Stimulated activated memory B cell treated with anti-CD40 and anti-IgM and Interleukin-4, amounts not matched to agents 10 μg/mL and 1 μg/mL and 100 μg/mL, for 72 hours (primary cell): ENCODE measurements around the gene DIPK1B.

ENCODE experiments used
- ATAC-seq: fragments of 150-1000 bp; cut with Tn5 transposase; 2 replicates; pipeline ENCODE4 v1.10.0; 2021
- H3K27ac Mint-ChIP-seq: one replicate; pipeline ENCODE4 v1.8.0; 2022; ENCODE audit warnings: mild to moderate bottlenecking, mixed read lengths
- H3K27me3 Mint-ChIP-seq: one replicate; pipeline ENCODE4 v1.8.0; 2022; ENCODE audit warnings: mixed read lengths
- H3K36me3 Mint-ChIP-seq: one replicate; pipeline ENCODE4 v1.8.0; 2022; ENCODE audit warnings: mixed read lengths
- H3K4me1 Mint-ChIP-seq: one replicate; pipeline ENCODE4 v1.8.0; 2022; ENCODE audit warnings: mixed read lengths
- H3K4me3 Mint-ChIP-seq: one replicate; pipeline ENCODE4 v1.8.0; 2022; ENCODE audit warnings: mild to moderate bottlenecking, moderate library complexity, mixed read lengths
- H3K9me3 Mint-ChIP-seq: one replicate; pipeline ENCODE4 v1.8.0; 2022; ENCODE audit warnings: mixed read lengths

DIPK1B gene

GRCh38 chr9:136711751-136712689 is at the start of gene DIPK1B:
Gene DIPK1B, plus strand, starts transcription at chr9:136712572. Its CDS starts 94 bp downstream, at chr9:136712666.
- no peaks in the 10 kb centered on the region for H3K36me3 Mint-ChIP-seq
- no peak for ATAC-seq
- H3K27me3 Mint-ChIP-seq, result peaks cover 64% of the 10 kb centered on the region
- no peaks in the 10 kb centered on the region for H3K9me3 Mint-ChIP-seq
- peaks cover 24% of the 10 kb centered on the region for H3K4me1 Mint-ChIP-seq
- H3K27ac Mint-ChIP-seq, result no peak within 1 kb of the TSS
- peak within 1 kb of the TSS; percentile 57 for H3K4me3 Mint-ChIP-seq

DNA sequence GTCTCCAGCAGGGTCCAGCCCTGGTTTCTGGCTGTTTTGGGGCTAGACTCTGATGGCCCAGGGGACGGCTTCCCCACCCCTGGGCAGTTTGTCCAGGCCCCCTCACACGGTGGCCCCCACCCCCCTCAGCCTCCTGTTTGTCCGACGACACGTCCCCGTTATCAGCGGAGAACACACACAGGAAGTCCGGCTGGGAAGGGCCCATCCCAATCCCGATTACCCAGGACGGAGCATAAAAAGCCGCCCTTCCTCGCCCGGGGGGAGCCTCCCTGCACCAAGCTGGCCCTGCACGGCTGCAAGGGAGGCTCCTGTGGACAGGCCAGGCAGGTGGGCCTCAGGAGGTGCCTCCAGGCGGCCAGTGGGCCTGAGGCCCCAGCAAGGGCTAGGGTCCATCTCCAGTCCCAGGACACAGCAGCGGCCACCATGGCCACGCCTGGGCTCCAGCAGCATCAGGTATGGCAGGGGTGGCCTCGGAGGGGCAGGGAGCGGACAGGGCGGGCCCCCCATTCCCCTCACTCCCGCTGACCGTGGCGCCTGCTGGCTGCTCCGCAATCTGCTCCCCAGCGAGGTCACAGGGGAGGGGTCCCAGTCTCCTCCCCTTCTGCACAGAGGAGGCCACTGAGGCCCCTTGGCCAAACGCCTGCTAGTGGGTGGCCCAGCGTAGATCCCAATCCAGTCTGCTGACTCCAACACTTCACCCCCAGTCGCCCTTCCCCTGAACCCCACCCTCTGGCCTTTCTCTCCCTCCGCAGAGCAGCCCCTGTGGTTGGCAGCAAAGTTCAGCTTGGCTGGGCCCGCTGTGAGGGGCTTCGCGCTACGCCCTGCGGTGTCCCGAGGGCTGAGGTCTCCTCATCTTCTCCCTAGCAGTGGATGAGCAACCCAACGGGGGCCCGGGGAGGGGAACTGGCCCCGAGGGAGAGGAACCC is 49.5 kb upstream of the DIPK1B start, which contains the start of gene EGFL7:
TSS of gene EGFL7 (plus strand) at position 261 of the 926 bp plus-strand sequence. CDS start 5,367 bp downstream, outside the sequence.
- Mint-ChIP-seq H3K4me1 (peaks cover 28% of the 10 kb centered on the region), H3K27me3 (peaks cover 79% of the 10 kb centered on the region), H3K27ac (no peak within 1 kb of the TSS), H3K4me3 (no peak within 1 kb of the TSS), H3K9me3 (no peaks in the 10 kb centered on the region), H3K36me3 (no peaks in the 10 kb centered on the region)
- ATAC-seq, result no peak

- H3K4me1 Mint-ChIP-seq, result peaks cover 25% of the 10 kb centered on the region
These were observed 48.1 kb upstream of the DIPK1B start for GRCh38 chr9:136664000-136664915.

DNA sequence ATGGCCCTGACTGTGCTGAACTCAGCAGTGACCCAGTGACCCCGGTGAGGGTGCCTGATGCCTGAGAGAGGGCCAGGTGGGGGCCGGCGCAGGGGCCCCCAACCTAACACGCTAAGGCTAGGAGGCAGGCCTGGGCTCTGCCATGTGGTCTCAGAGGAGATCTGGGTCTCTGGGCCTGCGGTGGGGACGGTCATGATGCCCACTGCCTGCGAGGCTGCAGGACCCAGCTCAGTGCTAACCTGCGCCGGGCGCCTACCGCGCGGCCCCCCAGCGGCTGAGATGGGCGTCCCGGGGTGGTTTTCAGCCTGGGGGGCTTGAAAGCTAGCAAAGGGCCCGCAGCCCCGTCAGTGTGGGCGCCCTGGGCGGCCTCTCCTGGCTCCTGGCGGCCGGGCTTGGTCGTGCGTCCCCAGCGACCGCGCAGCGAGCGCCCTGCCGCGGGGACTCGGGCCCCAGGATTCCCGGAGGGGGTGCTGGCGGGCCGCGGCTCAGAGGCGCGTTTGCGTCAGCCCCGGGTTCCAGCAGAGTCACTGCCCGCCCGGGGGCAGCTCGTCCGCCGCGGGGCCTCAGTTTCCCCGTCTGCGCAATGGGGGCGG is 47.2 kb upstream of the DIPK1B start:
- Mint-ChIP-seq H3K36me3 (no peaks in the 10 kb centered on the region), H3K9me3 (no peaks in the 10 kb centered on the region), H3K4me3 (peak overlapping the region; percentile 82), H3K27me3 (peaks cover 81% of the 10 kb centered on the region), H3K27ac (peak overlapping the region; percentile 72), H3K4me1 (peaks cover 25% of the 10 kb centered on the region)
- no peak for ATAC-seq

More at GRCh38 chr9:136664000-136664915, 48.1 kb upstream of the DIPK1B start:
- peak overlapping the region; percentile 82 for H3K4me3 Mint-ChIP-seq
- peak overlapping the region; percentile 72 for H3K27ac Mint-ChIP-seq
- ATAC-seq, result no peak
- H3K27me3 Mint-ChIP-seq, result peaks cover 81% of the 10 kb centered on the region
- no peaks in the 10 kb centered on the region for H3K36me3 Mint-ChIP-seq
- no peaks in the 10 kb centered on the region for H3K9me3 Mint-ChIP-seq

- Mint-ChIP-seq H3K9me3 (no peaks in the 10 kb centered on the region), H3K36me3 (no peaks in the 10 kb centered on the region), H3K27me3 (peaks cover 80% of the 10 kb centered on the region), H3K4me1 (peaks cover 21% of the 10 kb centered on the region), H3K4me3 (no peak overlapping the region), H3K27ac (no peak overlapping the region)
- ATAC-seq, result peak; percentile 3
These were observed 46.5 kb upstream of the DIPK1B start for GRCh38 chr9:136665704-136666371.

DNA sequence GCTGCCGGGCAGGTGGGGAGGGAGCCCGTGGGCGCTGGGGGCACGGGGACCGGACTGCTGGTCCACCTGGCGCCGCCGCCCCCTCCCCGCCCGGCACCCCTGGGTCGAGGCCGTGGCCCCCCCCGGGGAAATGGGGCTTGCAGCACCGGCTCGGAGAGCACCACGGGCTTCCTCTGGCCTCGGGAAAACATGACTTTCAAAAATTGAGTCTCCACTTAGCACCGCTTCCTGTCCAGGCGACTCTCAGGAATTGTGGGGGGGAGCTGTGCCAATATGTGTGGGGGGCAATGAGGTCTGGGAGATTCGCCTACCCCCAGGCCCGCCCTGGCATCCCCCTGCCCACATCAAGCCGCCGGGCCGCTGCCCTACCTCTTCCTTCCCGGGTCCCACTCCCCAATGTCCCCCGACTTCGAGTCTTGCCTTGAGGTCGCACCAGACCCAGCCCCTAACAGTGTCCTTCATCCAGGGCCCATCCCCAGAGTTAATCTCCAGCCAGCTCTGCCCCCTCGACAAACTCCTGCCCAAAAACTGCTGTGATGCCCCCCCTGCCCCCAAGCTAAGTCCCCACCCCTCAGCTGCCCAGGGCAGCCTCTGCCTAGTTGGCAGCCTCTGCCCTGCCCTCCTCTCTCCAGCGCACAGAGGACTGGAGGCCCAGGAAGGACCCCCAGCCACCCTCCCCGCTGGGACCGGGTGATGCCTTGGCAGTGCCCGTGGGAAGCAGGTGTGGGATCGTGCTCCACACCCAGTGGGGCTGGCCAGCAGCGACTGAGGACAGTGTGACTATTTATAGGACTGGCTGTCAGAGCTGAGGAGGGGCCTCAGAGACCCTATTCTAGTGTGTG is 45.8 kb upstream of the DIPK1B start:
- no peaks in the 10 kb centered on the region for H3K9me3 Mint-ChIP-seq
- no peaks in the 10 kb centered on the region for H3K36me3 Mint-ChIP-seq
- no peak overlapping the region for H3K27ac Mint-ChIP-seq
- H3K27me3 Mint-ChIP-seq, result peaks cover 78% of the 10 kb centered on the region
- peak overlapping the region; percentile 31 for H3K4me3 Mint-ChIP-seq
- peaks cover 24% of the 10 kb centered on the region for H3K4me1 Mint-ChIP-seq
- ATAC-seq, result no peak

DNA sequence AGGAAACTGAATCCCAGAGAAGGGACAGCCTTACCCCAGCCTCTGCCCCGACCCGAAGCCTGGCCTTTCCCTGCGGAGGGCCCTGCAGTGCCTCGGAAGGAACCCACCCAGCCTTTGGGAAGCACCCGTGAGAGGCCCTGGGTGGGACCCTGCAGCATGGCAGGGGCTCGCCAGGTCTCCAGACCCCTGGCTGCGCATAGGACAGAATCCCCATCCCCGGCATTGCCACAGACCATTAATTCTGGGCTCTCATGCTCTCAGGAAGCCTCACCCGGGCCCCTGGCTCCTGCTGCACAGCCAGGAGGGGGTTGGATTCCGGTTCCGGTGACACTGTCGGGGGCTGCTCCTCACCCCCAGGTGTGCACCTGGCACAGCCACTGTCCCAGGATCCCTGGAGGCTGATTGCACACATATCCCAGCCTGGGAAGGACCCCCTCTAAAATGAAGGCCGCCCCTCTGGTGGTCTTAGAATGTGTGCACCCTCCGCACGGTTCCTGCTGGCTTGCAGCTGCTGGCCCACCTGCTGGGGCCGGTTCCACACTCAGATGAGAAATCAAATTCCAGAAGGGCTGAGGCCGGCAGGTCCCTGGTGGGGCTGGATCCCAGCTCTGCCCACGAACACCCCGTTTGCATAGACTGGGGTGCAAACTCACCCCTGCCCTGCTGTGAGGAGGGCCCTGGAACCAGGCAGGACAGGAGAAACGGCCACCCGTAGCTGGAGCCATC is 45.0 kb upstream of the DIPK1B start:
- Mint-ChIP-seq H3K27me3 (peaks cover 74% of the 10 kb centered on the region), H3K27ac (no peak overlapping the region), H3K4me3 (no peak overlapping the region)

GRCh38 chr9:136667940-136668760 is 44.2 kb upstream of the DIPK1B start:
- H3K27ac Mint-ChIP-seq, result no peak overlapping the region
- ATAC-seq, result peak; percentile 14
- no peak overlapping the region for H3K4me3 Mint-ChIP-seq
- H3K36me3 Mint-ChIP-seq, result no peaks in the 10 kb centered on the region
- H3K27me3 Mint-ChIP-seq, result peaks cover 66% of the 10 kb centered on the region
- H3K4me1 Mint-ChIP-seq, result peaks cover 27% of the 10 kb centered on the region
- no peaks in the 10 kb centered on the region for H3K9me3 Mint-ChIP-seq

More for the DNA sequence above, 45.0 kb upstream of the DIPK1B start:
- H3K36me3 Mint-ChIP-seq, result no peaks in the 10 kb centered on the region
- no peak for ATAC-seq
- H3K9me3 Mint-ChIP-seq, result no peaks in the 10 kb centered on the region
- H3K4me1 Mint-ChIP-seq, result peaks cover 27% of the 10 kb centered on the region

- H3K27ac Mint-ChIP-seq, result no peak overlapping the region
- H3K9me3 Mint-ChIP-seq, result no peaks in the 10 kb centered on the region
- no peak overlapping the region for H3K4me3 Mint-ChIP-seq
- ATAC-seq, result no peak
- H3K27me3 Mint-ChIP-seq, result peaks cover 56% of the 10 kb centered on the region
- peaks cover 27% of the 10 kb centered on the region for H3K4me1 Mint-ChIP-seq
- no peaks in the 10 kb centered on the region for H3K36me3 Mint-ChIP-seq
These were observed 43.2 kb upstream of the DIPK1B start for GRCh38 chr9:136668983-136669790.

DNA sequence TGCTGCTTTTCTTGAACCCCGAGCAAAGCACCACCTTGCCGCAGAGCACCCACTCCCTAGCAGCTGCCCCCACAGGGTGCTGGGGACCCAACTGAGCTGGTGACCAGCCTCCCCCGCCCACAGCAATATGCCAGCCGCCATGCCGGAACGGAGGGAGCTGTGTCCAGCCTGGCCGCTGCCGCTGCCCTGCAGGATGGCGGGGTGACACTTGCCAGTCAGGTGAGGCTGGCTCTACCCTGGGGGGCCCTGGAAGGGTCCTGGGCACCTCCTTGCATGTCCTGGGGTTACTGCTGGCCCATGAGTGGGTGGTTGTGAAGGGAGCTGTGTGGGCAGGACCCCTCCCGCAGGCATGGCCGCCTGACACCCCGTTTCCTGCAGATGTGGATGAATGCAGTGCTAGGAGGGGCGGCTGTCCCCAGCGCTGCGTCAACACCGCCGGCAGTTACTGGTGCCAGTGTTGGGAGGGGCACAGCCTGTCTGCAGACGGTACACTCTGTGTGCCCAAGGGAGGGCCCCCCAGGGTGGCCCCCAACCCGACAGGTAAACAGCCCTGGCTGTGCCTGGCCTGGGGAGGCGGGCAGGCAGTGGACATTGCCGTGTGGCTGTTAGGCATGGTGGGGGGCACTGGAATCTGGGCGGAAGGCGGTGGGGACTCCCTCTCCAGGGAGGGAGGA is 42.4 kb upstream of the DIPK1B start:
- Mint-ChIP-seq H3K4me1 (peaks cover 22% of the 10 kb centered on the region), H3K27me3 (peaks cover 49% of the 10 kb centered on the region), H3K27ac (no peak overlapping the region), H3K9me3 (no peaks in the 10 kb centered on the region), H3K36me3 (no peaks in the 10 kb centered on the region), H3K4me3 (no peak overlapping the region)
- no peak for ATAC-seq
